Measurements from ENCODE around the gene SERPINA1. TPM values are rescaled to one million over a fixed set of nuclear protein-coding genes. Genes with fewer than 3 reads are reported as not detected.

Gene SERPINA1
- total and polyA plus RNA-seq, 4 donors: 120 to 1,798 (median 1,122) TPM

DNA sequence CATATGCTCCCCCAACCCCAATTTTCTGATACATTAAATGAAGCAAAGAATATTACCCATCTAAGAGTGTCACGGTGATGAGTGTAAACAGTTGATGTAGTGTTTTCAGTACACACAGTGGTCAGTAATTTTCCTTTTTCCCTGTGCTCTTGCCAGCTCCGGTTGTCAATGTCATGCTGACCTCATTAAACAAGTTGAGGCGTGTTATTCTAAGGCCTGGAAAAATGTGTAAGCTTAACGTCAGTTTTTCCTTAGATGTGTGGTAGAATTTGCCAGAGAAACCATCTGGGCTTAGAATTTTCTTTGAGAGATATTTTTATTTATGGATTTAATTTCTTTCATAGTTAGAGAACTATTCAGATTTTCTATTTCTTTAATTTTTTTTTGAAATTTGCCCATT, 53.5 kb downstream of the SERPINA1 start:
- H3K36me3 ChIP-seq (ENCODE audit: control insufficient read depth in 4 of 4, insufficient read depth in 4 of 4, low read length in 4 of 4): no peaks in the 10 kb centered on the region
- H3K9ac ChIP-seq (ENCODE audit: insufficient read depth in 1 of 2, low read length in 2 of 2): no peak overlapping the region
- no peak overlapping the region for H3K27ac ChIP-seq (ENCODE audit: low read depth in 1 of 2, low read length in 1 of 2)
- H3K27me3 ChIP-seq (ENCODE audit: control insufficient read depth in 3 of 3, insufficient read depth in 3 of 3, low read length in 2 of 3): no peaks in the 10 kb centered on the region
- no peaks in the 10 kb centered on the region for H3K4me1 ChIP-seq (ENCODE audit: control insufficient read depth in 5 of 5, insufficient read depth in 5 of 5, low read length in 5 of 5)
- DNase-seq (no peak), ATAC-seq (ENCODE audit: insufficient read depth, low FRiP score) (no peak)
- H3K4me3 ChIP-seq: no peak overlapping the region
- 55 to 85% methylated on average over 4 of the region's 4 CpGs for WGBS, 2 donors
- no peak for TF ChIP-seq CTCF (IDR thresholded peaks at IDR 0.05; ENCODE audit: control extremely low read depth, extremely low read depth)
- peaks cover 0 to 2% (median 0%) of the 10 kb centered on the region in 4 donors for H3K9me3 ChIP-seq (ENCODE audit: control insufficient read depth in 4 of 4, insufficient read depth in 3 of 4, low read length in 3 of 4)

DNA sequence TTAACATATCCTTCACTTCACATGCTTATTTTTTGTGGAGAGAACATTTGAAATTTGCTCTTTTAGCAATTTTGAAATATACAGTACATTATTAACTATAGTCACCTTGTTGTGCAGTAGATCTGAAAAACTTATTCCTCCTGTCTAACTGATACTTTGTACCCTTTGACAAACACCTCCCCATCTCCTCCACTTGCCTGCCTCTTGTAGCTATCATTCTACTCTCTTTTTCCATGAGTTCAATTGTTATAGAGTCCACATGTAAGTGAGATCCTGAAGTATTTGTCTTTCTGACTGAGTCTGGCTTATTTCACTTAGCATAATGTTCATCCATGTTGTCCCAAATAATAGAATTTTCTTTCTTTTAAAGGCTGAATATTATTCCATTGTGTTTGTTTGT, 55.8 kb downstream of the SERPINA1 start:
- H3K4me1 ChIP-seq (ENCODE audit: control insufficient read depth in 5 of 5, insufficient read depth in 5 of 5, low read length in 5 of 5): no peaks in the 10 kb centered on the region
- peaks cover 0 to 2% (median 0%) of the 10 kb centered on the region in 4 donors for H3K9me3 ChIP-seq (ENCODE audit: control insufficient read depth in 4 of 4, insufficient read depth in 3 of 4, low read length in 3 of 4)
- DNase-seq (no peak), ATAC-seq (ENCODE audit: insufficient read depth, low FRiP score) (no peak)
- no peaks in the 10 kb centered on the region for H3K27me3 ChIP-seq (ENCODE audit: control insufficient read depth in 3 of 3, insufficient read depth in 3 of 3, low read length in 2 of 3)
- H3K27ac ChIP-seq (ENCODE audit: low read depth in 1 of 2, low read length in 1 of 2): no peak overlapping the region
- no peaks in the 10 kb centered on the region for H3K36me3 ChIP-seq (ENCODE audit: control insufficient read depth in 4 of 4, insufficient read depth in 4 of 4, low read length in 4 of 4)
- H3K9ac ChIP-seq (ENCODE audit: insufficient read depth in 1 of 2, low read length in 2 of 2): no peak overlapping the region
- no peak overlapping the region for H3K4me3 ChIP-seq
- no peak for TF ChIP-seq CTCF (IDR thresholded peaks at IDR 0.05; ENCODE audit: control extremely low read depth, extremely low read depth)

- no peak for TF ChIP-seq CTCF (IDR thresholded peaks at IDR 0.05; ENCODE audit: control extremely low read depth, extremely low read depth)
- 68 to 78% methylated on average over 7 of the region's 7 CpGs for WGBS, 2 donors
Measured at GRCh38 chr14:94332063-94332583, 56.3 kb downstream of the SERPINA1 start.

DNA sequence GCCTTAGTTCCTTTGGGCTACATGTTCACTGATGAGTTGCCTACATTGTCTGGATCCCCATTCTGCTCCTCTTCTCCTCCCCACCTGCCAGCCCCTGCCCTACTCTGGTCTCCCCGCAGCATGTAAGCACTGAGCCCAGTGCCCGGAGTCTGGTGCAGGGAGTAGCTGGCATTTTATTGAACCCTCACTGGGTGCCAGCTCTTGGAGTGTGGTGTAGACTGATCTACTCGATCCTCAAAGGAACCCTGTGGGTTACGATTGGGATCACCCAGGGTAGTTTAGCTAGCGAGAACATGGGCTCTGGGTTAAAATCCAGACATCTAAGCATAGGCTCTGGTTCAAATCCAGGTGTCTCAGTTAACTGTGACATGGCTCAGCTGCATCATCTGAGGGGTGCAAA, 56.9 kb downstream of the SERPINA1 start:
- Histone ChIP-seq H3K27me3 (ENCODE audit: control insufficient read depth in 3 of 3, insufficient read depth in 3 of 3, low read length in 2 of 3) (no peaks in the 10 kb centered on the region), H3K4me3 (no peak overlapping the region), H3K9me3 (ENCODE audit: control insufficient read depth in 4 of 4, insufficient read depth in 3 of 4, low read length in 3 of 4) (peaks cover 0 to 2% (median under 1%) of the 10 kb centered on the region in 4 donors), H3K4me1 (ENCODE audit: control insufficient read depth in 5 of 5, insufficient read depth in 5 of 5, low read length in 5 of 5) (no peaks in the 10 kb centered on the region), H3K9ac (ENCODE audit: insufficient read depth in 1 of 2, low read length in 2 of 2) (no peak overlapping the region), H3K36me3 (ENCODE audit: control insufficient read depth in 4 of 4, insufficient read depth in 4 of 4, low read length in 4 of 4) (no peaks in the 10 kb centered on the region), H3K27ac (ENCODE audit: low read depth in 1 of 2, low read length in 1 of 2) (no peak overlapping the region)
- WGBS, 2 donors: 92 to 95% methylated on average over 5 of the region's 5 CpGs
- TF ChIP-seq CTCF (IDR thresholded peaks at IDR 0.05; ENCODE audit: control extremely low read depth, extremely low read depth): no peak
- no peak for DNase-seq
- ATAC-seq (ENCODE audit: insufficient read depth, low FRiP score): no peak

More at GRCh38 chr14:94332063-94332583, 56.3 kb downstream of the SERPINA1 start:
- Histone ChIP-seq H3K27ac (ENCODE audit: low read depth in 1 of 2, low read length in 1 of 2) (no peak overlapping the region), H3K4me3 (no peak overlapping the region), H3K4me1 (ENCODE audit: control insufficient read depth in 5 of 5, insufficient read depth in 5 of 5, low read length in 5 of 5) (no peaks in the 10 kb centered on the region), H3K9ac (ENCODE audit: insufficient read depth in 1 of 2, low read length in 2 of 2) (no peak overlapping the region), H3K9me3 (ENCODE audit: control insufficient read depth in 4 of 4, insufficient read depth in 3 of 4, low read length in 3 of 4) (peaks cover 0 to 2% (median under 1%) of the 10 kb centered on the region in 4 donors), H3K27me3 (ENCODE audit: control insufficient read depth in 3 of 3, insufficient read depth in 3 of 3, low read length in 2 of 3) (no peaks in the 10 kb centered on the region), H3K36me3 (ENCODE audit: control insufficient read depth in 4 of 4, insufficient read depth in 4 of 4, low read length in 4 of 4) (no peaks in the 10 kb centered on the region)
- DNase-seq: no peak
- no peak for ATAC-seq (ENCODE audit: insufficient read depth, low FRiP score)
